ENCODE results near the gene ALX3.

Gene ALX3

GRCh38 chr1:110102081-110102480 is 31.6 kb upstream of the ALX3 start:
- Mint-ChIP-seq H3K27ac (peak overlapping the region in 2 of 3 experiments; percentile 43 to 55), H3K9me3 (no peaks in the 10 kb centered on the region), H3K4me3 (peak overlapping the region in 1 of 3 experiments; percentile 41), H3K27me3 (ENCODE audit: low read depth) (peaks cover 29% of the 10 kb centered on the region), H3K36me3 (ENCODE audit: low read depth) (no peaks in the 10 kb centered on the region), H3K4me1 (peaks cover 28% of the 10 kb centered on the region)
- TF ChIP-seq, protein P1, sequence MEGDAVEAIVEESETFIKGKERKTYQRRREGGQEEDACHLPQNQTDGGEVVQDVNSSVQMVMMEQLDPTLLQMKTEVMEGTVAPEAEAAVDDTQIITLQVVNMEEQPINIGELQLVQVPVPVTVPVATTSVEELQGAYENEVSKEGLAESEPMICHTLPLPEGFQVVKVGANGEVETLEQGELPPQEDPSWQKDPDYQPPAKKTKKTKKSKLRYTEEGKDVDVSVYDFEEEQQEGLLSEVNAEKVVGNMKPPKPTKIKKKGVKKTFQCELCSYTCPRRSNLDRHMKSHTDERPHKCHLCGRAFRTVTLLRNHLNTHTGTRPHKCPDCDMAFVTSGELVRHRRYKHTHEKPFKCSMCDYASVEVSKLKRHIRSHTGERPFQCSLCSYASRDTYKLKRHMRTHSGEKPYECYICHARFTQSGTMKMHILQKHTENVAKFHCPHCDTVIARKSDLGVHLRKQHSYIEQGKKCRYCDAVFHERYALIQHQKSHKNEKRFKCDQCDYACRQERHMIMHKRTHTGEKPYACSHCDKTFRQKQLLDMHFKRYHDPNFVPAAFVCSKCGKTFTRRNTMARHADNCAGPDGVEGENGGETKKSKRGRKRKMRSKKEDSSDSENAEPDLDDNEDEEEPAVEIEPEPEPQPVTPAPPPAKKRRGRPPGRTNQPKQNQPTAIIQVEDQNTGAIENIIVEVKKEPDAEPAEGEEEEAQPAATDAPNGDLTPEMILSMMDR (IDR thresholded peaks at IDR 0.05; ENCODE audit: unreplicated experiment in 3 of 3) = no peak

DNA sequence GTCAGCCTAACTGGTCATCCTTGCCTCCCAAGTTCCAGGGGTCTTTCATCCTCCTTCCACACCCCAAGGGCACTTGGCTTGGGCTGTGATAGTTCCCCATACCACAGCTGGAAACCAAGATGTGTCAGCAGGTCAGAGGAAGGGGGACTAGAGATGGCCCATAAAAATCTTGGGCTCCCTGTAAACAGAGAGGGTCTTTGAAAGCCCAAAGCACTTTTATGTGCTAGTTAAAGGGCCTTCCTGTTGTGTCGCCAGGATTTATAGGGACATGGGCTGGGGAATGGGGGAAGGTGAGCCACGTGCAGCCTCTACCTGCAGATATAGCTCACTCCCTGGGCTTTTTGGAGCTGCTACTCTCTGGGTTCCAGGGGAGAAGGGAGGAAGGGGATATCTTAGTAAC is 29.9 kb upstream of the ALX3 start:
- TF ChIP-seq, protein P1 (IDR thresholded peaks at IDR 0.05; ENCODE audit: unreplicated experiment in 3 of 3) = no peak
- Mint-ChIP-seq H3K9me3 (no peaks in the 10 kb centered on the region), H3K27me3 (ENCODE audit: low read depth) (peaks cover 22% of the 10 kb centered on the region), H3K36me3 (ENCODE audit: low read depth) (no peaks in the 10 kb centered on the region), H3K27ac (no peak overlapping the region), H3K4me1 (peaks cover 24% of the 10 kb centered on the region), H3K4me3 (no peak overlapping the region)

DNA sequence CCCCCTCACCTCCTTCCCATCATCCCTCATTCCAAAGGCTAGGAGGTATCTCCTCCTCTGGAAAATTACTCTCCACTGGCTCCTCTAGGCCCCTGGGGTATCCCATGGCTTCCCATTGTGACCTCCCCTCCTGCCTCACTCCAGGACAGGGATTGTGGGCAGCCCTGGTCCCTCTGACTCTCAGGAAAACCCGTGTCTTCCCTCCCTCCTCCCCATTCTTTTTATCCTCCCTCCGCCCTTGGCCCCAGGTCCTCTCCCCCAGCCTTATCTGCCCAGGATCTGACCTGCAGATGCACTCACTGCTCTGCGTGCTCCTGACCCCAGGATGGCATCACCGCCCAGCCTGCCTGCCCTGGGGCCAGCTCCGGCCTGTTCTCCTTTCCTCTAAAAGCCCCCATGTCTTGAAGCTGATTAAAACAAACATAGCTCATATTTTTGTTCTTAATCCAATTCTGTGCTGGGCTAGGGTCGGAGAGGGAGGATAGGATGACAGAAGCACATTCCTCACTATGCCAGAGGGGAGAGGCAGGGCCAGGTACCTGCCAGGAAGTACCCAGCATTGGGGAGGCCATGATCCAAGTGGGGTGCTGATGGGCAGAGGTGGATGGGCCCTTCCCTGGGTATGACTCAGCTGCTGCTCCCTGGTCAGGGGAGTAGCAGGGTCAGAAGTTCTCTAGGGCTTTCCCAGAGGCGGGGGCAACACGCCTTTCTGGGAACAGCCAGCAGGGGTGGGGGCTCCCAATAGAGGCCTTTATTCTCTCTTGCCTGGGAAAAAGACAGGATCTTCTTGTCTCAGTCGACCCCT is 28.0 kb upstream of the ALX3 start:
- H3K27ac Mint-ChIP-seq = peak overlapping the region in 1 of 3 experiments; percentile 54
- no peaks in the 10 kb centered on the region for H3K36me3 Mint-ChIP-seq (ENCODE audit: low read depth)
- peaks cover 30% of the 10 kb centered on the region for H3K27me3 Mint-ChIP-seq (ENCODE audit: low read depth)
- peaks cover 24% of the 10 kb centered on the region for H3K4me1 Mint-ChIP-seq
- H3K9me3 Mint-ChIP-seq = no peaks in the 10 kb centered on the region
- TF ChIP-seq, protein P1 (IDR thresholded peaks at IDR 0.05; ENCODE audit: unreplicated experiment in 3 of 3) = no peak
- no peak overlapping the region for H3K4me3 Mint-ChIP-seq

- Mint-ChIP-seq H3K27ac (peak overlapping the region in 1 of 3 experiments; percentile 54), H3K36me3 (ENCODE audit: low read depth) (no peaks in the 10 kb centered on the region)
Measured at GRCh38 chr1:110097507-110098221, 27.2 kb upstream of the ALX3 start.

GRCh38 chr1:110094931-110095654 is 24.6 kb upstream of the ALX3 start:
- Mint-ChIP-seq H3K4me1 (peaks cover 12% of the 10 kb centered on the region), H3K27me3 (ENCODE audit: low read depth) (peaks cover 52% of the 10 kb centered on the region), H3K27ac (no peak overlapping the region), H3K36me3 (ENCODE audit: low read depth) (no peaks in the 10 kb centered on the region), H3K9me3 (no peaks in the 10 kb centered on the region), H3K4me3 (no peak overlapping the region)
- TF ChIP-seq, protein P1 (IDR thresholded peaks at IDR 0.05; ENCODE audit: unreplicated experiment in 3 of 3) = no peak

More at GRCh38 chr1:110097507-110098221, 27.2 kb upstream of the ALX3 start:
- TF ChIP-seq, protein P1 (IDR thresholded peaks at IDR 0.05; ENCODE audit: unreplicated experiment in 3 of 3) = no peak
- Mint-ChIP-seq H3K27me3 (ENCODE audit: low read depth) (peaks cover 37% of the 10 kb centered on the region), H3K4me1 (peaks cover 24% of the 10 kb centered on the region), H3K4me3 (no peak overlapping the region), H3K9me3 (no peaks in the 10 kb centered on the region)

All from nephron (organoid).